CD4-positive, alpha-beta T cell treated with Interleukin-4 for 4 hours (primary cell): ENCODE measurements around the gene METTL22.

Source experiments
- DNase-seq: peaks from one replicate; pipeline ENCODE4 v3.0.0-alpha.2; 2020

Gene METTL22

GRCh38 chr16:8621572-8622314 is at the start of gene METTL22:
Gene METTL22 (plus strand): TSS chr16:8621698. CDS start chr16:8625666, 3,968 bp downstream.
- DNase-seq = peak; percentile 84

GRCh38 chr16:8572063-8572918 is 49.2 kb upstream of the METTL22 start:
- DNase-seq = no peak

DNA sequence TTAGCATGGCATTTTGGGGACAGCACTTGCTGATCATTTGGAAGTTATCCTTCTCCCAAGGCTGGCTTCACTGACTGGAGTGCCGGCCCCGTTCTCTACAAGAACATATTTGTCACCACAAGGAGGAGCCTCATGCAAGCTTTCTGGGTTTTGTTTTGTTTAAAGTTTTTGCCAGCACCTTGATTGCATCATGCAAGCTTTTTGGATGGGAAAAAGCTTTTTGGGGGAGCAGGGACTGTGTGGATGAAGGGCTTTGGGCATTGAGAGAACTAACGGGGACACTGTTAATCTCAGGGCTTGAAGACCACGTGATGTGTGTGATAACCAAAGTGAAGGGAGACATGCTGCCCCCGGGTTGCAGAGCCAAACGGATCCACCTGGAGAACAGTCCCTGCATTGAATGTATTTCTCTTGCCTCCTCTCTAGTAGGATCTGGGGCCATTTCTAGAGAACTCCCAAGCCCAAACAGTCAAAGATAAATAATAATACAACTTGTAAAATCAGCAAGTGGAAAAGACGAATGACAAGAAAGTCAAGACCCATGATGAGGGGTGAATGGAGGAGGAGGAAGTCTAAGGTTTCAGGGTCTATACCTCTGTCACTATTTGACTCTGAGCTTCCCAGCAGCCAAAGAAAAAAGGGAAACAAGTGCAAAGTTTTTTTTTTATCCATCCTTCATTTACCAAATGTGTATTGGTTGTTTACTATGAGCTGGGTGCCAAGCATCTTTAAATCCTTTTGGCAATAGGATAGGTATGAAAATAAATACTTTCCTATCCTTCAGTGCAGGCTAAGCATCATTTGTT is 48.4 kb upstream of the METTL22 start:
- DNase-seq = no peak

DNA sequence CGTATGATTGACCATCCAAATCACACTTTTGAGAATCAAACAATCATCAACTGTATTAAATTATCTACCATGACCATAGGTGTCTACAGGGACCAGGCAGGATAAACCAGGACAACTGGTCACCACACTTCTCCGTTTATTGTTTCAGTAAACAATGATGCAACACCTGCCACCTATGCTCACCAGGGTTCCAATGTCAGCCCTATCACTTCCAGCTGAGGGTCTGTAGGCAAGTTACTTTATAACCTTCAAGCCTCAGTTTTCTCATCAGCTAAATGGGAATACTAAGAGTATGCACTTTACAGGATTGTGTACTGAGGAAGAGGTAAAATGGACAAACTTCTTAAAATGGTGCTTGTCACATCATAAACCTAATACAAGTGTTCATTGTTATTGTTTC is 46.1 kb upstream of the METTL22 start:
- DNase-seq = no peak

- DNase-seq = no peak
These were observed 45.1 kb upstream of the METTL22 start for GRCh38 chr16:8576141-8577004.

GRCh38 chr16:8577678-8578304 is 43.7 kb upstream of the METTL22 start:
- DNase-seq = no peak

DNA sequence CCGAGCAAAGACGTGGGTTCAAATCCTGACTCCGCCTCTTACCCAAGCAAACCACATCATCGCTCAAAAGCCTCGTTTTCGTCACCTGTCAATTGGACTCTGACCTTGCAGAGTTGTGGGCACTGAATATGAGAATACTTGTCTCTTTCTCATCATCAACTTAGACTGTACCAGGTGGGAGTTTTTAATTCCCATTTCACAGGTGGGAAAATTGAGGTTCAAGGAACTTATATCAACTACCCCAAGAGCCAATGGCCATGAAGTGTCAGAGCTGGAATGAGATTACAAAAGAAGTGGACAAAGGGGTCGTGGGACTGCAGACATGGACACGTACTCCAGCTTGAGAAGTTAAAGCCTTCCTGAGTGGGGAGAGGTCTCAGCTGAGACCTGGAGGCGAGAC is 41.9 kb upstream of the METTL22 start:
- no peak for DNase-seq

DNA sequence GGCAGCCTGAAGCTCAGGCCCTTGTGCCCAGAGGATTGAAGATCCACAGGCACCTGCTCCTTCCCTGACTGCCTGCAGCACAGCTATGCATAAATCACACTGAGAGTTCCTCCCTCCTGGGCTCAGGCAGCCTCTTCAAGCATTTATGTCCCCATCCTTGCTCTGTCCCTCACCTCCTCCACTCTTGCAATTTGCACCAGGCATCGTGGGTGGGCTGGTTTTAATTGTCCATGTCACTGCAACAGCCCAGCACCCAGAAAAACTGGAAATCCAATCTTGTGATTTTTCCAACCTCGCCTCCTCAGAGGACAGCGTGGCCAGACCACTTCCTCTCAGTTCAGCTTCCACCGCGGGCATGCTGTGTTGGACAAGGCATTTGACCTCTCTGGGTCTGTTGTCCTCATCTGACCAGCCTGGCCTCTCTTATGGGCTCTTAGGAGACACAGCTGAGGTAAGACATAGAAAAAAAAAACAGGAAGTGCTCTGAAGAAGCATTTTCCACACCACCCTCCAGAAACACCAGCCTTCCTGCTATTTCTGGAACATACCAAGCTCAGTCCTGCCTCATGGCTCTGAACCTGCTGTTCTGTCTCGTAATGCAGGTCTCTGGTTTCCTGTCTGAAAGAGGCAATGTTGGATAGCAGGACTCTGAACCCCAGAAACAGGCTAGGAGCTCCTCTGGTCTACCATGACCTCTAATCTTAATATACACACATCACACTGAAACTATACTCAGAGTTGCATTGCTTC is 39.5 kb upstream of the METTL22 start:
- no peak for DNase-seq

DNA sequence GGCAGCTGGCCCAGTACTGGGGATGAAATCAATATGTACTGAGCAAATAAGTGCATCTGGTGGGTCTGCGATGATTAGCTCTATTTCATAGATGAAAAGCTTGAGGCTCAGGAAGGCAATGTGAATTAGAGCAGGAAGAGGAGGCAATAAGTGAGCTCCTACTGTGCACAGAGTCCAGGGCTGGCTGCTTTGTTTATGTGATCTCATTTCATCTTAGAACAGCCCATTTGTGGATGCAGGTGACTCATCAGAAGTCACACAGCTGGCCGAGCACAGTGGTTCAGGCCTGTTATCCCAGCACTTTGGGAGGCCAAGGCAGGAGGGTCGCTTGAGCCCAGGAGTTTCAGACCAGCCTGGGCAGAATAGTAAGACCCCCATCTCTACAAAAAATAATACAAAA is 38.3 kb upstream of the METTL22 start:
- no peak for DNase-seq

DNA sequence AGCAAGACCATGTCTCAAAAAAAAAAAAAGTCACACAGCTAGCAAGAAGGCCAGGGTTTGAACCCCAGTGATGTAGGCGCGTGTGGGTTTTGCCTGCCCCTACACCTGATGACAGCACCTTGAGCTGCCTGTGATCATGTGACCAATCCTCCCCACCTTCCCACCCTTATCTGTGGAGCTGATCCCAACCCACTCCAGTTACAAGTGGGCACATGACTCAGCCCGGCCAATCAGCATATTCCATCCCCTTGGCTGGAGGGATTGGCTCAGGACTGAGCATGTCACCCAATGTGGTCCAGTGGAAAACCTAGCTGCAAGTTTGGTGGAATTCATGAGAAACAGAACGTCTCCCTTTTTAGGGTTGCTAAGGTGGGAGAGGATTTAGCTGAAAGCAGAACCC is 37.8 kb upstream of the METTL22 start:
- no peak for DNase-seq

- DNase-seq = no peak
These were observed 36.5 kb upstream of the METTL22 start for GRCh38 chr16:8585041-8585440.

DNA sequence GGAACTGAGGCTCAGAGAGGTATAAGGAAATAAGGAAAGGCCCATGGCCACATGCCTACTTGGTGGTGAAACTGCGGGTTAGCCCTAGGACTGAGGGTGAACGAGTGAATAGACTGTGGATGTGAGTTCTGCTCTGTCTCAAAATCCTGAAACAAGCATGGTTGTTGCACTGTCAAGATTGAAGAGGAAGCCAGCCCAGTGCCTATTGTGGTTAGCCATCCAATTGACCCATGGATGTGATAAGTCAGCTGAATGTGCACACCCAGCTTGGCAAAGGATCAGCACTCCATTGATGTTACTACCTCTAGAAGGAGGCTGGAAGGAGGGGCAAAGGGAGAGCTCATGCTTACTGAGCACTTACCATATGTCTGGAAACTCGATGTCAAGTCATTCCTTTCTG is 35.6 kb upstream of the METTL22 start:
- no peak for DNase-seq

DNA sequence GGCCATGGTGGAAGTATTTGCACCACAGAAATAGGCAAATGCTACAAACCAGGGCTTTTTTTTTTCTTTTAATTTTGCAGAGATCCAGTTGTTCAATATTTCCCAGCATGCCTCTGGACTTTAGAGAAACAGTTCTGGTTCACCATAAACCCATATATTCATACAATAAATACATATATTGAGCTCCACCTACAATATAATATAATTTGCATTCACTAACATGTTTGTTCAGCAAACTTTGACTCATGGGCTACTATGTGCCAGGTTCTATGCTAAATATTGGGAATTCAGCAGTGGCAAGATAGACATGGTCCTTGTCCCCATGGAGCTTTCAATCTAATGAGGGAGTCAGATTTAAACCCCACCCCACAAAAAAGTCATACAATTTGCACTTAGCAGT is 34.4 kb upstream of the METTL22 start:
- DNase-seq = no peak

DNA sequence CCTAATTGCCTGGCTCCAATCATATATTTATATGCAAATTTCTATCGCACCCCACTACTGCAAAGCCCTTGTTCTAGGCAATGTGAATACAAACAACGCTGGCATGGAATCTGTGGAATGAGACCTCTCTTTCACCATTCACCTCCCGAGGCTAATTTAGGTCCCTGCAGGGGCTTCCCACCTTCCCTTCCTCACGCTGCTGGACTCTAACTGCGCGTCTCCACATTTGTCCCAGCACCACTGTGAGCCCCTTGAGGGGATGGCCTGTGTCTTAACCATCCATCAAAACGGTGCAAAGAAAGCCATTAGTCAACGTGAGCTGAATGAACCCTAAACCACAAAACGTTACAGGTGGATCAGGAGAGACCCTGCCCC is 32.8 kb upstream of the METTL22 start:
- no peak for DNase-seq

DNA sequence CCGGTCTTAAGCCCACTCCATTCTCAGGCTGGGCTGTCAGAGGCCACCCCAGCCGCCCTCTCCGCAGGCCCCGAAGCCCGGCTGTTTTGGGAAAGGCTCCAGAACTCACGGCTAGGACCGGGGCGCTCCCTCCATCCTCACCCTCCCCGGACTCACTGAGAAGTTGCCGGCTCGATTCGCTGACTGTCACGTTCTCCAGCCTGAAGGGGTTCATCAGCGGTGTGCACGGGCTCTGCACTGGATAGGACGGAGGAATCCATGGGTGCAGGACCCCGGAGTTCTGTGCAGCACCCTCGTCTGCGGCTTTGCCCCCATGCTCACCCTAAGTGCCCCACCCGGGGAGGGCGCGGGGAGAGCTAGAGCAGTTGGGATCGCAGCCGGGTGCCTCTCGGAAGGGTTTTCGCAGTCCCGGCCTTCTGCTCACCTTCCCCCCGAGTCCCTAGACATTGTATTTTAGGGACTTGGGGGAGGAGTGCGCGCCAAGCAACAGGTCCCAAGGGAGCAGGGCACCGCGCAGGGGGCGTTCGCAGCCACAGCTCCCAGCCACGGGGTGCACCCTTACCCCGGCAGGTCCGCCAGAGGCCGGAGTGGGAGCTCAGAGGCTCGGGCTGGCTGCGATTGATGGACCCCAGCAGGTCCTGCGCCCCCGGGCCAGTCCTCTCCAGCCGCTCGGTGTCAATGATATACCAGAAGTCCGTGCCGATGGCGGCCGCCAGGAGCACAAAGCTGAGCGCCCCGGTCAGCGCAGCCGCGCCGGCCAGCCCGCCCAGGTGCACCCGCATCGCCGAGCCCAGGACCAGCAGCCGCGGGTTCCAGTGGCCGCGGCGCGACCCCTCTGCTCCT is 32.2 kb upstream of the METTL22 start:
- DNase-seq = no peak

GRCh38 chr16:8589900-8590688 is 31.4 kb upstream of the METTL22 start, which contains the start of gene TMEM114:
Gene TMEM114 (minus strand): TSS chr16:8590511. CDS start chr16:8589838, 673 bp downstream.
- no peak for DNase-seq

- no peak for DNase-seq
These were observed 30.7 kb upstream of the METTL22 start for GRCh38 chr16:8590811-8591210.

DNA sequence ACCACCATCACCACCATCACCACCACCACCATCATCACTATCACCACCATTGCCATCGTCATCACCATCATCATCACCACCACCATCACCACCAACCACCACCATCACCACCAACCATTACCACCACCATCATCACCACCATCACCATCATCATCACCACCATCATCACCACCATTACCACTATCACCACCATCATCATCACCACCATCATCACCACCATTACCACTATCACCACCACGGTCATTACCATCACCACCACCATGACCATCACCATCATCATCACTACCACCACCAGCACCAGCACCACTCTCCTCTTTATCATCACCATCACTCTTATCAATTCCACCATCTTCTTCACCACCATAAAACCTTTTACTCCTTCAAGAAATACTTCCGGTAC is 30.0 kb upstream of the METTL22 start:
- no peak for DNase-seq

DNA sequence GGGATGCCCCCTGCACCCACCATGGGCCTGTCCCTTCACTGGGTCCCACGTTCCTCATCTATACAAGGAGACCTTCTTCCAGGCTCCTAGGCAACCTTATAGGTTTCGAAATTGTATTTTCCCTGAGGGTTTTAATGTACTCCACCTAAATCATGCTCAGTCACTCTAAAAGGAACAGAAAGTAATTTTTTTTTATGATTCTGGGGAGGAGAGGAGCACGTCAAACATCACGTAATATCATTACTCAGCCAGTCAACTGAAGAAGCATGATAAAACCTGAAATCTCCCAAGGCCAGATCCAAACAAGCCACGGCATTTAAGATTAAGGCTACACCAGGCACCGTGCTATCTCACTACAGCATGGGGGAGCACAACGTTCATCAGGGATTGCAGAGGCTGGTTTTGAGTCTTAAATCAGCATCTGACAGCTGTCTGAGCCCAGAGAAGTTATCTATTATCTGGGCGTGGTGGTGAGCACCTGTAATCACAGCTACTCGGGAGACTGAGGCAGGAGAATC is 27.3 kb upstream of the METTL22 start:
- no peak for DNase-seq
